H1 (cell line): ENCODE results near the gene CTNNBL1. TPM values are rescaled to one million over a fixed set of nuclear protein-coding genes. Genes with fewer than 3 reads are reported as not detected.

Experiments used
- CTBP2 ChIP-seq: IDR thresholded peaks from 2 replicates; pipeline ENCODE4 v1.7.0; 2011; ENCODE audit warnings: borderline replicate concordance, mild to moderate bottlenecking, moderate library complexity, mixed read lengths, low read length; ENCODE audit not compliant: insufficient read depth, insufficient read length
- polyA plus RNA-seq, 7 experiments: library from polyadenylated mRNA; depleted of rRNA in 3 of 7; stranded (reverse) in 5 of 7; unstranded in 2 of 7; fragments of >200 nt in 5 of 7; fragments of 200-250 nt in 2 of 7; gene quantifications; 1 replicate in 5 of 7; 2 replicates in 1 of 7; 4 replicates in 1 of 7; pipeline versions ENCODE4 v1.2.1 to v1.2.3, GENCODE V29; 2011 to 2013; ENCODE audit warnings: missing spikeins in 2 of 7, mixed read lengths in 2 of 7
- total RNA-seq: library from RNA; stranded (reverse); fragmentation: NEBNext Ultra II Directional; extraction: Animal tissue kit (Norgen Biotek cat#: 25700); gene quantifications from 2 replicates; pipeline ENCODE4 v1.2.1, GENCODE V29; 2021

Gene CTNNBL1
- total and polyA plus RNA-seq, 2 of the 8 experiments (the other 6 are each of a cell fraction or from before 2014, with no cell fraction given): 19.6 to 81.6 TPM

DNA sequence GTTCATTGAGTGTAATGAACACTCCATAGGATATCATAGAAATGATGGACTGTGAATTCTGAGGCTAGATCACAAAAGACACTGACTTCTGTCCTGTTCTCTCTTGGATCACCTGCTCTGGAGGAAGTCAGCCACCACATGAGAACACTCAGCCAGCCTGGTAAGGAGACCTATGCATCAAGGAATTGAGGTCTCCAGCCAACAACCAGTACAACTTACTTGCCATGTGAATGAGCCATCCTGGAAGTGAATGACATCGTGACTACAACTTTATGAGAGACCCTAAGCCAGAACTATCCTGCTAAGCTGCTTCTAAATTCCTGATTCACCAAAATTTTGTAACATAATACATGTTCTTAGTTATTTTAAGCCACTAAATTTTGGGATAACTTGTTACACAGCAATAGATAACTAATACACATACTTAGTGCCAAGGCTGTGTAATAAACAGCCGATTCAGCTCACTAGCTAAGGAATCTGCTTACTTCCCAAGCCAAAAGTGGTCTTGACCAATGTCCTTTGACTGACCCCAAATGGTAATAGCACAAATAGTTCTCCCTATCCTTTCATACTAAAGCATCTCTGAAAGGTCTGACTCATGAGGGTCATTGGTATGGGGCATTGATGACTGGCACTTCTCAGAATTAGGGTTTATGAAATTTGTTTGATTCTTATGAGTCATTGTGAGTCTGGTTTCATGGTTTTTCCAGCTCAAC lies 6.9 kb upstream of the CTNNBL1 start (continued):
- TF ChIP-seq CTBP2: no peak
